K562 (cell line): ENCODE data around the gene TMEM131L. TPM values are rescaled to one million over a fixed set of nuclear protein-coding genes. Genes with fewer than 3 reads are reported as not detected.

Experiments
- ATAC-seq: fragments of 200-7000 bp; cut with Tn5 transposase; 3 replicates; pipeline ENCODE4 v1.9.1; 2020; ENCODE audit warnings: moderate library complexity
- BruUV-seq: library from RNA; stranded (reverse); fragments of 400-500 nt; replicated peaks from 2 replicates; lab custom pipeline; 2021; lab: Mats Ljungman, UMichigan
- CTCF ChIA-PET: fragments of 300-600 bp; formaldehyde crosslinking; extraction: SDS; loops from one replicate; lab custom pipeline; 2021; ENCODE audit warnings: low intra/inter-chr PET ratio; lab: Yijun Ruan, JAX
- POLR2A ChIA-PET: fragments of 300-600, 350-650 bp; sonication (Branson Sonifier 250); formaldehyde crosslinking; extraction: SDS; loops from one replicate; lab custom pipeline; 2021; ENCODE audit warnings: antibody characterized with exemption, inconsistent platforms; lab: Yijun Ruan, JAX
- DNase-seq, 4 experiments: peaks; one replicate each; pipeline versions ENCODE4 v3.0.0 to v3.0.0-alpha.2; 2011 to 2018; ENCODE audit warnings: low spot score in 3 of 4, mixed read lengths in 3 of 4; ENCODE audit errors: extremely low read depth in 1 of 4
- FAIRE-seq: peaks from 2 replicates; lab custom pipeline; 2011; peaks lifted over from hg19 to GRCh38; lab: Jason Lieb, UNC
- H2AFZ ChIP-seq: 2 replicates; pipeline ENCODE4 v1.6.0; 2011; ENCODE audit warnings: low read depth, low read length, control low read depth, inconsistent platforms
- H3K27ac ChIP-seq: fragments of 200-600 bp; 3 replicates; pipeline ENCODE4 v1.8.0; 2011; ENCODE audit warnings: low read depth, mild to moderate bottlenecking, control low read depth, inconsistent platforms, low read length, moderate library complexity, mixed read lengths; ENCODE audit errors: extremely low read depth
- H3K27me3 ChIP-seq, 2 experiments: fragments of 300-600 bp in 1 of 2; 2 replicates in 1 of 2; 3 replicates in 1 of 2; pipeline versions ENCODE4 v1.6.0 to v1.8.0; 2011; ENCODE audit warnings: inconsistent platforms in 2 of 2, low read length in 2 of 2, mild to moderate bottlenecking in 1 of 2, mixed read lengths in 1 of 2, moderate library complexity in 1 of 2; ENCODE audit not compliant: control insufficient read depth in 2 of 2, insufficient read depth in 2 of 2
- H3K36me3 ChIP-seq: fragments of 300-600 bp; 3 replicates; pipeline ENCODE4 v1.8.0; 2011; ENCODE audit warnings: mild to moderate bottlenecking, low read length, inconsistent platforms; ENCODE audit not compliant: control insufficient read depth, insufficient read depth
- H3K4me1 ChIP-seq, 2 experiments: fragments of 200-600 bp in 1 of 2; replicated peaks in 1 of 2; 2 replicates in 1 of 2; 3 replicates in 1 of 2; pipeline versions ENCODE4 v1.5.1 to v1.8.0; 2011; ENCODE audit warnings: inconsistent platforms in 2 of 2, low read length in 2 of 2, mild to moderate bottlenecking in 1 of 2, mixed read lengths in 1 of 2, moderate library complexity in 1 of 2; ENCODE audit not compliant: control insufficient read depth in 2 of 2, insufficient read depth in 2 of 2
- H3K4me2 ChIP-seq: 2 replicates; pipeline ENCODE4 v1.6.1; 2011; ENCODE audit warnings: low read length, control low read depth, inconsistent platforms, mixed read lengths; ENCODE audit not compliant: insufficient read depth
- H3K4me3 ChIP-seq: fragments of 200-600 bp; sonication (generic), shearing (Covaris generic); 2 replicates; pipeline ENCODE4 v1.5.1; 2016; ENCODE audit warnings: control low read depth, inconsistent platforms
- H3K79me2 ChIP-seq: fragments of 200-600 bp; 3 replicates; pipeline ENCODE4 v1.8.0; 2011; ENCODE audit warnings: low read length, inconsistent platforms; ENCODE audit not compliant: control insufficient read depth, insufficient read depth
- H3K9ac ChIP-seq, 2 experiments: 2 replicates each; pipeline versions ENCODE4 v1.6.0 to v1.6.1; 2011; ENCODE audit warnings: low read depth in 2 of 2, low read length in 2 of 2, control low read depth in 1 of 2, inconsistent platforms in 1 of 2, mild to moderate bottlenecking in 1 of 2, mixed read lengths in 1 of 2; ENCODE audit not compliant: insufficient read depth in 1 of 2
- H3K9me1 ChIP-seq: one replicate; pipeline ENCODE4 v1.6.0; 2011; ENCODE audit warnings: inconsistent platforms, mild to moderate bottlenecking, low read length, moderate library complexity; ENCODE audit not compliant: control insufficient read depth, insufficient read depth
- H3K9me3 ChIP-seq: replicated peaks from 2 replicates; pipeline ENCODE4 v1.5.1; 2011; ENCODE audit warnings: low read depth, low read length, inconsistent platforms; ENCODE audit not compliant: control insufficient read depth, insufficient read depth
- H4K20me1 ChIP-seq: replicated peaks from 2 replicates; pipeline ENCODE4 v1.6.1; 2011; ENCODE audit warnings: low read length, inconsistent platforms, mixed read lengths; ENCODE audit not compliant: control insufficient read depth, insufficient read depth
- BRF1 ChIP-seq: IDR thresholded peaks from 3 replicates; pipeline ENCODE4 v1.6.1; 2011; ENCODE audit warnings: borderline replicate concordance, mild to moderate bottlenecking; ENCODE audit not compliant: insufficient read length; ENCODE audit errors: extremely low read depth
- CEBPG ChIP-seq, 3 experiments: fragments of 200-800 bp in 1 of 3; sonication (Bioruptor generic) in 1 of 3; sonication (generic) in 1 of 3; formaldehyde crosslinking in 1 of 3; IDR thresholded peaks in 2 of 3; conservative IDR thresholded peaks in 1 of 3; 2 replicates each; pipeline versions ENCODE4 v1.6.1 to v1.8.0; 2016 to 2022; ENCODE audit warnings: missing compliant biosample characterization in 2 of 3, missing genetic modification characterization in 2 of 3, mild to moderate bottlenecking in 1 of 3, missing genetic modification reagents in 1 of 3
- E2F5 ChIP-seq: sonication (generic); formaldehyde crosslinking; IDR thresholded peaks from 2 replicates; pipeline ENCODE4 v1.8.0; 2022; ENCODE audit warnings: mild to moderate bottlenecking, missing genetic modification reagents
- ELK1 ChIP-seq: sonication (generic); formaldehyde crosslinking; IDR thresholded peaks from 2 replicates; pipeline ENCODE4 v1.8.1; 2022; ENCODE audit warnings: missing genetic modification reagents
- FIP1L1 ChIP-seq: fragments of 200-400 bp; formaldehyde crosslinking; IDR thresholded peaks from 2 replicates; pipeline ENCODE4 v1.6.1; 2018; ENCODE audit warnings: mild to moderate bottlenecking, low read depth, low read length; ENCODE audit not compliant: poor library complexity, severe bottlenecking
- GATA2 ChIP-seq: sonication (generic); formaldehyde crosslinking; IDR thresholded peaks from 2 replicates; pipeline ENCODE4 v1.4.0; 2020; ENCODE audit warnings: mild to moderate bottlenecking, missing genetic modification reagents
- GTF2F1 ChIP-seq: IDR thresholded peaks from 2 replicates; pipeline ENCODE4 v1.6.1; 2011; ENCODE audit warnings: low read depth, low read length, improper control_type of control experiment
- MEF2D ChIP-seq: conservative IDR thresholded peaks from 2 replicates; pipeline ENCODE4 v1.6.1; 2016; ENCODE audit warnings: low read depth, missing genetic modification characterization, missing compliant biosample characterization
- NONO ChIP-seq, 2 experiments: fragments of 200-400 bp in 1 of 2; fragments of 450-650 bp in 1 of 2; formaldehyde crosslinking in 1 of 2; IDR thresholded peaks; 2 replicates each; pipeline ENCODE4 v1.6.1; 2017; ENCODE audit warnings: low read depth in 2 of 2, mild to moderate bottlenecking in 2 of 2, moderate library complexity in 2 of 2, low read length in 1 of 2
- TARDBP ChIP-seq: fragments of 450-650 bp; IDR thresholded peaks from 2 replicates; pipeline ENCODE4 v1.6.1; 2016
- ZBTB1 ChIP-seq: sonication (generic); formaldehyde crosslinking; IDR thresholded peaks from 2 replicates; pipeline ENCODE4 v1.8.1; 2023; ENCODE audit warnings: missing genetic modification reagents, low read depth, mild to moderate bottlenecking, borderline replicate concordance
- WGBS: fragments of 100-300 bp; shearing (Covaris generic); methylation state at CpG from one replicate; pipeline ENCODE4 v1.1.6; 2016; ENCODE audit warnings: low coverage, mixed read lengths; ENCODE audit not compliant: insufficient coverage; ENCODE audit errors: missing lambda C conversion rate; 5-methylcytosine and 5-hydroxymethylcytosine counted together
- in situ Hi-C: fragments of 300-500 bp; cut with MboI; formaldehyde crosslinking; loops from 4 replicates; pipeline ENCODE4 v1.15.0; 2018; ENCODE audit warnings: inconsistent platforms, mixed read lengths
- intact Hi-C: fragments of 100-400 bp; cut with micrococcal nuclease; formaldehyde crosslinking; loops from 2 replicates; pipeline ENCODE4 v1.14.2; 2022
- polyA plus RNA-seq, 8 experiments: library from polyadenylated mRNA; depleted of rRNA in 4 of 8; stranded (reverse) in 5 of 8; unstranded in 3 of 8; fragments of >200 nt; fragmentation: Nextera tagmentation in 2 of 8; fragmentation: Illumina TruSeq in 1 of 8; extraction: Ambion mirVana in 2 of 8; extraction: Trizol in 1 of 8; gene quantifications; 2 replicates each; pipeline versions ENCODE4 v1.2.1 to v1.2.3, GENCODE V29; 2011 to 2014; ENCODE audit warnings: inconsistent platforms in 1 of 8, missing spikeins in 1 of 8
- total RNA-seq, 7 experiments: library from RNA; depleted of rRNA in 6 of 7; stranded (reverse); fragments of >200 nt in 6 of 7; fragmentation: Illumina TruSeq in 2 of 7; extraction: Trizol in 2 of 7; gene quantifications; 2 replicates each; pipeline versions ENCODE4 v1.2.1 to v1.2.3, GENCODE V29; 2011 to 2021; ENCODE audit warnings: low replicate concordance in 1 of 7

Gene TMEM131L
- total and polyA plus RNA-seq, 9 of the 15 experiments (the other 6 are each of a cell fraction or from before 2014, with no cell fraction given) = 1.2 to 20.8 (median 12.9) TPM

- TF ChIP-seq ELK1 (CRISPR knock-in tag) = no peak
- TF ChIP-seq ZBTB1 (CRISPR knock-in tag) = no peak
- TF ChIP-seq E2F5 = no peak
- no peak for TF ChIP-seq MEF2D (tag)
Measured at GRCh38 chr4:153576443-153576774, 110.2 kb downstream of the TMEM131L start (continued).

- H3K9me3 ChIP-seq = no peaks in the 10 kb centered on the region
- ATAC-seq (no peak), DNase-seq (no peak), FAIRE-seq (no peak)
- H3K4me2 ChIP-seq = no peak overlapping the region
- no peak overlapping the region for H3K4me3 ChIP-seq
- no peaks in the 10 kb centered on the region for H3K79me2 ChIP-seq
- H2AFZ ChIP-seq = no peak overlapping the region
- H3K9me1 ChIP-seq = no peaks in the 10 kb centered on the region
- H3K27ac ChIP-seq = no peak overlapping the region
- no TSS peak for BruUV-seq
- no peaks in the 10 kb centered on the region; the same call in 1 of the 2 replicates for H4K20me1 ChIP-seq
- H3K4me1 ChIP-seq = peaks cover 0 to 5% of the 10 kb centered on the region in 2 experiments; a peak in 1 of 5 replicates
- peaks cover 18% of the 10 kb centered on the region for H3K36me3 ChIP-seq
- WGBS = 87% methylated on average over 5 of the region's 5 CpGs
- in situ Hi-C loops = loop anchor here (5.0 to 10.0 kb wide), 2 partner anchors 140 to 422 kb away; no protein-coding TSS in a partner anchor
- TF ChIP-seq TARDBP = no peak
- TF ChIP-seq GATA2 (CRISPR knock-in tag) = no peak
- no peak for TF ChIP-seq FIP1L1
- no peak for TF ChIP-seq BRF1
- TF ChIP-seq NONO (IDR thresholded peaks at IDR 0.05; ENCODE audit: low read depth in 2 of 2, low read length in 1 of 2) = no peak
- TF ChIP-seq GTF2F1 = no peak
- no peak for TF ChIP-seq CEBPG (CRISPR knock-in tag; IDR thresholded peaks at IDR 0.05)
- TF ChIP-seq CEBPG (tag; conservative IDR thresholded peaks at IDR 0.05 in 1 of 2, IDR thresholded peaks at IDR 0.05 in 1 of 2) = no peak
- intact Hi-C loops = loop anchor here (5.0 to 10.0 kb wide), 2 partner anchors 65 to 112 kb away; partner anchors contain the start of gene TMEM131L
- no peak overlapping the region for H3K9ac ChIP-seq
- POLR2A ChIA-PET = interaction anchor here (0.8 kb wide), 1 partner anchor 472 kb away, joined by 3 read pairs; no protein-coding TSS in a partner anchor
- H3K27me3 ChIP-seq = no peaks in the 10 kb centered on the region
- CTCF ChIA-PET = interaction anchor here (0.9 to 4.7 kb wide), 3 partner anchors 144 to 433 kb away, joined by 4 to 44 read pairs (median 21); partner anchors contain the start of gene MND1
Measured at GRCh38 chr4:153577053-153577452, 110.9 kb downstream of the TMEM131L start.
